GM13976 (cell line): ENCODE data around the gene ZBTB17.

Source experiments
- DNase-seq: peaks from one replicate; pipeline ENCODE4 v3.0.0; 2012; ENCODE audit warnings: low spot score
- in situ Hi-C: fragments of 300-500 bp; cut with MboI; formaldehyde crosslinking; loops from one replicate; pipeline ENCODE4 v1.12.0; 2022; ENCODE audit warnings: low sequenced_read_pairs, mixed read lengths, inconsistent platforms; ENCODE audit not compliant: unreplicated experiment
- TF ChIP-seq, protein P1 (sequence below): IDR thresholded peaks from 2 replicates; pipeline ENCODE4 v1.5.1; 2012; ENCODE audit warnings: borderline replicate concordance, mild to moderate bottlenecking; ENCODE audit not compliant: insufficient read depth; ENCODE audit errors: extremely low read depth, missing control alignments, control extremely low read depth

ZBTB17 gene

DNA sequence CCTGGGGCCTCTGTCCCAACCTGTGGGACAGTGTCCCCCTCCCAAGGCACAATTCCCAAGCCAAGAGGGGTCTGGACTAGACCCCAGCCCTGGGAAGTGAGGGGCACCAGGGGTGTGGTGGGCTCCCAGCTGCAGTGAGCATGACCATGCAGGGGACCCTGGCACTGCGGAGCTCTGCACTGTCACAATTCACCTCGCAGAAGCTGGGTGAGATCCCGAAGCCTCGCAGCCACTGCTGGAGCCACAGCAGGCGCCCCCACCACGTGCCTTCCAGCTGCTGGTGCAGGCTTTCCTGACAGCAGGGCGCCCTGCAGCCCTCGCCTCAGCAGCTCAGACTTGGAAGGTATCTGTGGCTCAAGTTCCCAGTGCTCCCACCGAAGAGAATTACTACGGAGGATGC lies 18.2 kb upstream of the ZBTB17 start:
- TF ChIP-seq, protein P1, sequence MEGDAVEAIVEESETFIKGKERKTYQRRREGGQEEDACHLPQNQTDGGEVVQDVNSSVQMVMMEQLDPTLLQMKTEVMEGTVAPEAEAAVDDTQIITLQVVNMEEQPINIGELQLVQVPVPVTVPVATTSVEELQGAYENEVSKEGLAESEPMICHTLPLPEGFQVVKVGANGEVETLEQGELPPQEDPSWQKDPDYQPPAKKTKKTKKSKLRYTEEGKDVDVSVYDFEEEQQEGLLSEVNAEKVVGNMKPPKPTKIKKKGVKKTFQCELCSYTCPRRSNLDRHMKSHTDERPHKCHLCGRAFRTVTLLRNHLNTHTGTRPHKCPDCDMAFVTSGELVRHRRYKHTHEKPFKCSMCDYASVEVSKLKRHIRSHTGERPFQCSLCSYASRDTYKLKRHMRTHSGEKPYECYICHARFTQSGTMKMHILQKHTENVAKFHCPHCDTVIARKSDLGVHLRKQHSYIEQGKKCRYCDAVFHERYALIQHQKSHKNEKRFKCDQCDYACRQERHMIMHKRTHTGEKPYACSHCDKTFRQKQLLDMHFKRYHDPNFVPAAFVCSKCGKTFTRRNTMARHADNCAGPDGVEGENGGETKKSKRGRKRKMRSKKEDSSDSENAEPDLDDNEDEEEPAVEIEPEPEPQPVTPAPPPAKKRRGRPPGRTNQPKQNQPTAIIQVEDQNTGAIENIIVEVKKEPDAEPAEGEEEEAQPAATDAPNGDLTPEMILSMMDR: no peak
- in situ Hi-C loops: loop anchor here (25.0 kb wide), 1 partner anchor 182 kb away; the partner anchor contains the start of gene UQCRHL
- DNase-seq: no peak

DNA sequence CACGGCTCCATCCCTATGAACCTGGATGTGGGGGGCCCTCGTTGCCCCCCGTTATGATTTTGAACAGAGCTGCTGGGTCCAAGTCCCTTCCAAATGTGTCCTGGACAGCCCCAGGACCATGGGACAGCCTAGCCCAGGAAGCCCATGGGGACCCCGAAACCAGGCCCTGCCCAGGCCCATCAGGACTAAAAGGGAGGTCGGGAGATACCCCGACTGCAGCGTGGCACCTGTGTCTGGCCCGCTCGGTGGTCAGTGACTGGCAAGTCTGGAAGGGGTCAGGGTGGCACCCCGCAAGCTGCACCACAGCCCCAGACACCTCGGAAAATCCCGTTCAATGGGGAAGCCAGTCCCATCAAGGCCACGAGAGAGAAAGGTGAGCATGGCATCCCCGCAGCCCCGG lies 17.8 kb upstream of the ZBTB17 start:
- TF ChIP-seq, protein P1: no peak
- DNase-seq: no peak
- in situ Hi-C loops: loop anchor here (25.0 kb wide), 1 partner anchor 181 kb away; the partner anchor contains the start of gene UQCRHL

DNA sequence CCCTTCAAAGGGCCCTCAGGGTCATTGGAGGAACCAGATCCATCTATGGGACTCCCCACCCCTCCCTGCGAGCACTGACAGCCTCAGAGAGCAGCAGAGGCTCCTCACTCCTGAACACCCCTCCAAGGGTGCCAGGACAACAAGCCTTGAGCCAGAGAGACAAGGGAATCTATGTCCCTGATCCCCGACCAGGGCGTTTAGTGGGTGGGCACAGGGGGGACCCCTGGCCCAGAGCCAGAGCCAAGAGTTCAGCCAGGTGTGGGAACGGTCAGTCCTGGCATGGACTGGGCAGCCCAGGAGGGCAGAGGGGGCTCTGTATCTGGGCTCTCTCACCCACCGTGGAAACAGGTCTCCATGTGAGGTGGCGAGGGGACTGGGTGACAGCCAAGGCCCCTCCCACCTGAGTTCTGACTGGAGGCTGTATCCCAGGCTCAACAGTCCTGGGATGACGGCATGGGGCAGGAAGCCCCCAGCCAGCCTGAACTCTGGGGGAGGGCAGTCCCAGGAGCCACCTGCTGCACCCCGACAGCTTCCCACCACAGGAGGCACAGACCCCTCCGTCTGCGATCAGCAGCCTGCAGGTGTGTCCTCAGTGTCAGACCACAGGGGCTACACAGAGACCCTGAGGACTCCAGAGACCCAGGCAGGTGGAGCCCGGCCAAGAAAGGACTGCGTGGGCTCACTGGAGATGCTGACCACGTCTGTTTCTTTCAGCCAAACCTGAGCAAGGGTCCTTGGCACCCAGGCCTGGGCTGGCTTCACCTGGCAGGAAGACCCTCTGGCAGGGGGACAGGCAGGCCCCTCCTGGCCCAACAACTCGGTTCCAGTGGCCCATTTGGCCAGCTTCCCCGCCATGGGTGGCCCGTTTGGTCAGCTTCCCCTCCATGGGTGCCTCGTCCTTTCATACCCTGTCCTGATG lies 16.9 kb upstream of the ZBTB17 start:
- in situ Hi-C loops: loop anchor here (25.0 kb wide), 1 partner anchor 181 kb away; the partner anchor contains the start of gene UQCRHL
- DNase-seq: no peak
- TF ChIP-seq, protein P1: no peak

DNA sequence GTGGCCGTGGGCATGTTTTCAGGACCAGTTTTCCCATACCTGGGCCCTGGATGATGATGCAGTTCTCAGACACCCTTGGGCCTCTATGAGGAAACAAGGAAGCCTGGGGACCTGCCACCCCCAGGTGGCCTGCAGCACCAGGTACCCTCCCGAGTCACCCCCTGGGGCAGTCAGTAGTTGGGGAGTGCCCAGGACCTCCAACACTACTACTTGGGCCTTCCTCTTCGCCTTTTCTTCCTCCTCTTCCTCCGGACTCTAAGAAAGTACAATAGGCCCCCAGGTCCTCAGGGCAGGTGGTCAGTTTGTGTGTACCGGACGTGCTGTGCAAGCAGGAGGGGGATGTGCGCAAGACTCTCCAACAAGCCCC lies 16.3 kb upstream of the ZBTB17 start:
- TF ChIP-seq, protein P1: no peak
- DNase-seq: no peak
- in situ Hi-C loops: loop anchor here (25.0 kb wide), 1 partner anchor 180 kb away; the partner anchor contains the start of gene UQCRHL

DNA sequence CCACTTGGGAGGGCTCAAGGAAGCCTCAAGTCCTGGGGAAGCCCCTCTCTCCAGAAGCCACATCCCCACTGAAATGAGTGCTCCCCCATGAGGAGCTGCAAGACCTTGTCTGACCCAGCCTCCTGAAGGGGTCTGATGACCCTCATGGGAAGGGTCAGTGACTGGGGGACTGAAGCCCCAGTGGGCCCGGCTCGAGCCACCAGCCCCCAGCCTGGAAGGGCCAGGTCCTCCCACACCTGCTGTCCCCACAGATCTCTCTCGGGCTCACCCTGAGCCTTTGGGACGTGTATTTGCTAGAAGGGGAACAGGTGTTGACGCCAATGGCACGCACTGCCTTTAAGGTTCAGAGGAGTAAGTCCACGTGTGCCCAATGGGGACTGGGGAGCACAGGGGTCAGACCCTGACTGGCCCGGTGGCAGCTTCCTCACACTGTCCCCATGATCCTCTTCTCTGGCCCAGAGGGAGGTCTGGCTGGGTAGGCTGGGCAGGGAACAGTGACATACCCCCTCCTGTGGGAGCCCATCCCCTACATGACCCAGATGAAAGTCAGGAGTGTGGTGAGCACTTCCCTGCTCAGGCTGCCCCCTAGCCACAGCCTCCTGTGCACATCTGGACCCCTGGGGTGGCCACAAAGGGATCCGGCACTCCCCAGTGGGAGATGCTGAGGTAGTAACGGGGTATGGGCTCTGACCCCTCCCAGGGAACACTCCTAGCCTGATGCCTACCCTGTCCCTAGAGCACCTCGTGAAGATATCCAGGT lies 15.7 kb upstream of the ZBTB17 start:
- in situ Hi-C loops: loop anchor here (25.0 kb wide), 1 partner anchor 179 kb away; the partner anchor contains the start of gene UQCRHL

DNA sequence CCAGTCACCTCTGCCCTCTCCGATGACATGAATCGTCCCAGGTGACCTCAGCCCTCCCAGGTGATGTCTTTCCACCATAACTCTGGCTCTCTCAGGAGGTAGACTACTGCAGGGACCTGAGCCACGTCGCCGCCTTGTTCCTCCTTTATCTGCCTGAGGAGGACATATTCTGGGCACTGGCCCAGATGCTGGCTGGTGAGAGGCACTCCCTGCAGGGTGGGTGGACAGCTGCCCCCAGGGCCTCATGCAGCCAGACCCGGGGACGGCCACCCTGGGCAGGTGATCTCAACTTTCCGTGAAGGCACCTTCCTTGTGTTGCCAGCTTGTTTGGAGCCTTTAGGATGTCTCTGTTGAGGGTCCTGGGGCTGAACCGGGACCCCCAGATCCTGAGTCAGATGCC lies 13.9 kb upstream of the ZBTB17 start:
- in situ Hi-C loops: loop anchor here (25.0 kb wide), 1 partner anchor 177 kb away; the partner anchor contains the start of gene UQCRHL
- DNase-seq: no peak
- TF ChIP-seq, protein P1: no peak

More for the DNA sequence above, 15.7 kb upstream of the ZBTB17 start:
- DNase-seq: no peak
- TF ChIP-seq, protein P1: no peak
